ENCODE measurements around the gene OPHN1. TPM values are rescaled to one million over a fixed set of nuclear protein-coding genes. Genes with fewer than 3 reads are reported as not detected.

Gene OPHN1
- total and polyA plus RNA-seq, 2 of the 13 experiments (the other 11 are each of a cell fraction or from before 2014, with no cell fraction given) = 1.6 to 1.7 TPM

DNA sequence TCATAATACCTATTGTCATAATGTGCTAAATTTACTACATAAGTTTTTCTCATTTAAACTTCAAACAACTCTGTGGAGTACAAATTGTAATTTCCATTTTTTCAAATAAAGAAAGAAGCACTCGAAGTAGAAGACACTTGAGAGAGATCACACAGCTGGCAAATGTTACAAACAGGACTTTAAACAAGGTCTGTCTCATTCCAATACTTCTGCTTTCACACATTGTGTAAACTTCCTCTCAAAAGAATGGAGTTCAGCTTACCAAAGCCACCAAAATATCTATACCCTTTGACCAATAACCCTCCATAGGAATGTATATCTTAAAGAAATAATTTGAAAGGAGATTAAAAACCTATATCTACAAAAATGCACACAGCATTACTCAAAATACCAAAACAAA is 88.3 kb downstream of the OPHN1 start (continued):
- TF ChIP-seq ZNF562 (CRISPR knock-in tag; IDR thresholded peaks at IDR 0.05; ENCODE audit: borderline replicate concordance) (no peak), ISL2 (CRISPR knock-in tag; IDR thresholded peaks at IDR 0.05) (no peak), SP140L (CRISPR knock-in tag; IDR thresholded peaks at IDR 0.05; ENCODE audit: borderline replicate concordance) (no peak)

DNA sequence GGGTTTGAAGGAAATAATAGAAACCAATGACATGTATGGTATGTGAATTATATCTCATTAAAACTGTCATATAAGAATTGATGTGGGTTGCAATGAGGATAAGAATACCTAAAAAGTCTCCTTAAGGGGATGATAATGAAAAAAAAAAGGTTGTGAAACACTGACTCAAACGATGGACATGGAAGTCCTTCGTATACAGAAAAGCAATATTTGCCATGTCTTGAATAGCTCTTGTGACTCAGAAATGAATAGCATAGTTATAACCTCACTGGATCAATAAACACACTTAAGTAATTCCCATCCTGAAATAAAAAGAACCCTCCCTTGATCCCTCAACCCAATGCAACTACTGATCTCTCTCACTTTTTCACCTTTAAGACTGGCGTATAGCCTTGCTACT is 89.7 kb downstream of the OPHN1 start:
- POLR2A ChIA-PET = no interaction called here
- no peak for ATAC-seq
- no peak for TF ChIP-seq ZNF549 (CRISPR knock-in tag; IDR thresholded peaks at IDR 0.05)
- TF ChIP-seq ZNF430 (CRISPR knock-in tag; IDR thresholded peaks at IDR 0.05) = no peak
- TF ChIP-seq HOXA3 (CRISPR knock-in tag; IDR thresholded peaks at IDR 0.05) = no peak
- no peak for TF ChIP-seq CHD2 (IDR thresholded peaks at IDR 0.05; ENCODE audit: low read depth, low read length)
- TF ChIP-seq, protein P1, sequence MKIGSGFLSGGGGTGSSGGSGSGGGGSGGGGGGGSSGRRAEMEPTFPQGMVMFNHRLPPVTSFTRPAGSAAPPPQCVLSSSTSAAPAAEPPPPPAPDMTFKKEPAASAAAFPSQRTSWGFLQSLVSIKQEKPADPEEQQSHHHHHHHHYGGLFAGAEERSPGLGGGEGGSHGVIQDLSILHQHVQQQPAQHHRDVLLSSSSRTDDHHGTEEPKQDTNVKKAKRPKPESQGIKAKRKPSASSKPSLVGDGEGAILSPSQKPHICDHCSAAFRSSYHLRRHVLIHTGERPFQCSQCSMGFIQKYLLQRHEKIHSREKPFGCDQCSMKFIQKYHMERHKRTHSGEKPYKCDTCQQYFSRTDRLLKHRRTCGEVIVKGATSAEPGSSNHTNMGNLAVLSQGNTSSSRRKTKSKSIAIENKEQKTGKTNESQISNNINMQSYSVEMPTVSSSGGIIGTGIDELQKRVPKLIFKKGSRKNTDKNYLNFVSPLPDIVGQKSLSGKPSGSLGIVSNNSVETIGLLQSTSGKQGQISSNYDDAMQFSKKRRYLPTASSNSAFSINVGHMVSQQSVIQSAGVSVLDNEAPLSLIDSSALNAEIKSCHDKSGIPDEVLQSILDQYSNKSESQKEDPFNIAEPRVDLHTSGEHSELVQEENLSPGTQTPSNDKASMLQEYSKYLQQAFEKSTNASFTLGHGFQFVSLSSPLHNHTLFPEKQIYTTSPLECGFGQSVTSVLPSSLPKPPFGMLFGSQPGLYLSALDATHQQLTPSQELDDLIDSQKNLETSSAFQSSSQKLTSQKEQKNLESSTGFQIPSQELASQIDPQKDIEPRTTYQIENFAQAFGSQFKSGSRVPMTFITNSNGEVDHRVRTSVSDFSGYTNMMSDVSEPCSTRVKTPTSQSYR (CRISPR knock-in tag; IDR thresholded peaks at IDR 0.05; ENCODE audit: borderline replicate concordance) = no peak
- TF ChIP-seq ELF4 (CRISPR knock-in tag; IDR thresholded peaks at IDR 0.05; ENCODE audit: borderline replicate concordance) = no peak
- TF ChIP-seq TOPORS (CRISPR knock-in tag; IDR thresholded peaks at IDR 0.05) = no peak
- TF ChIP-seq, protein P2, sequence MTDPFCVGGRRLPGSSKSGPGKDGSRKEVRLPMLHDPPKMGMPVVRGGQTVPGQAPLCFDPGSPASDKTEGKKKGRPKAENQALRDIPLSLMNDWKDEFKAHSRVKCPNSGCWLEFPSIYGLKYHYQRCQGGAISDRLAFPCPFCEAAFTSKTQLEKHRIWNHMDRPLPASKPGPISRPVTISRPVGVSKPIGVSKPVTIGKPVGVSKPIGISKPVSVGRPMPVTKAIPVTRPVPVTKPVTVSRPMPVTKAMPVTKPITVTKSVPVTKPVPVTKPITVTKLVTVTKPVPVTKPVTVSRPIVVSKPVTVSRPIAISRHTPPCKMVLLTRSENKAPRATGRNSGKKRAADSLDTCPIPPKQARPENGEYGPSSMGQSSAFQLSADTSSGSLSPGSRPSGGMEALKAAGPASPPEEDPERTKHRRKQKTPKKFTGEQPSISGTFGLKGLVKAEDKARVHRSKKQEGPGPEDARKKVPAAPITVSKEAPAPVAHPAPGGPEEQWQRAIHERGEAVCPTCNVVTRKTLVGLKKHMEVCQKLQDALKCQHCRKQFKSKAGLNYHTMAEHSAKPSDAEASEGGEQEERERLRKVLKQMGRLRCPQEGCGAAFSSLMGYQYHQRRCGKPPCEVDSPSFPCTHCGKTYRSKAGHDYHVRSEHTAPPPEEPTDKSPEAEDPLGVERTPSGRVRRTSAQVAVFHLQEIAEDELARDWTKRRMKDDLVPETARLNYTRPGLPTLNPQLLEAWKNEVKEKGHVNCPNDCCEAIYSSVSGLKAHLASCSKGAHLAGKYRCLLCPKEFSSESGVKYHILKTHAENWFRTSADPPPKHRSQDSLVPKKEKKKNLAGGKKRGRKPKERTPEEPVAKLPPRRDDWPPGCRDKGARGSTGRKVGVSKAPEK (CRISPR knock-in tag; IDR thresholded peaks at IDR 0.05; ENCODE audit: borderline replicate concordance) = no peak
- no peak for TF ChIP-seq ZFP37 (CRISPR knock-in tag; IDR thresholded peaks at IDR 0.05; ENCODE audit: borderline replicate concordance)

More for the DNA sequence above, 89.7 kb downstream of the OPHN1 start:
- intact Hi-C loops (cut with micrococcal nuclease; ENCODE audit: unreplicated experiment) = no loop called here
- Histone ChIP-seq H3K4me2 (ENCODE audit: low read depth, low read length) (no peak overlapping the region), H3K4me1 (ENCODE audit: insufficient read depth, low read length) (no peaks in the 10 kb centered on the region), H4K20me1 (ENCODE audit: insufficient read depth, low read length) (no peaks in the 10 kb centered on the region), H3K36me3 (replicated peaks in 1 of 2; ENCODE audit: control insufficient read depth in 1 of 2, insufficient read depth in 2 of 2, low read length in 2 of 2) (no peaks in the 10 kb centered on the region), H2AFZ (ENCODE audit: low read length) (no peak overlapping the region), H3K4me3 (replicated peaks in 1 of 3; ENCODE audit: insufficient read depth in 1 of 3, low read depth in 2 of 3, low read length in 3 of 3) (no peak overlapping the region), H3K79me2 (ENCODE audit: insufficient read depth, low read length) (no peaks in the 10 kb centered on the region), H3K27ac (ENCODE audit: extremely low read length, insufficient read depth, low read length) (no peak overlapping the region), H3K9ac (ENCODE audit: insufficient read depth, low read depth, low read length) (no peak overlapping the region), H3K9me3 (ENCODE audit: low read length) (no peaks in the 10 kb centered on the region), H3K27me3 (ENCODE audit: control insufficient read depth in 1 of 2, insufficient read depth in 2 of 2, low read length in 2 of 2) (no peaks in the 10 kb centered on the region)
- in situ Hi-C loops (cut with HindIII; ENCODE audit: extremely low pct_ligation_motif_present, low pct_unique_long_range_greater_than_20kb) = no loop called here
- FAIRE-seq = no peak
- BruUV-seq (replicated peaks) = no TSS peak
- 81% methylated on average over 3 of the region's 3 CpGs for WGBS (ENCODE audit: low lambda C conversion rate)
- CTCF ChIA-PET (ENCODE audit: low intra/inter-chr PET ratio, low total read pairs) = no interaction called here
- DNase-seq (ENCODE audit: low spot score) = no peak

All from HepG2 (cell line).